GM13976 (cell line): Measurements from ENCODE around the gene ZSCAN32.
A peak's percentile ranks its signal among the peaks of the same experiment; 100 is the strongest.

Experiments used
- DNase-seq: peaks from one replicate; pipeline ENCODE4 v3.0.0; 2012; ENCODE audit warnings: low spot score
- CTCF ChIP-seq: IDR thresholded peaks from 2 replicates; pipeline ENCODE4 v1.5.1; 2012; ENCODE audit warnings: borderline replicate concordance, mild to moderate bottlenecking; ENCODE audit not compliant: insufficient read depth; ENCODE audit errors: extremely low read depth, missing control alignments, control extremely low read depth
- in situ Hi-C: fragments of 300-500 bp; cut with MboI; formaldehyde crosslinking; loops from one replicate; pipeline ENCODE4 v1.12.0; 2022; ENCODE audit warnings: low sequenced_read_pairs, mixed read lengths, inconsistent platforms; ENCODE audit not compliant: unreplicated experiment

Gene ZSCAN32

GRCh38 chr16:3400779-3401688, at the start of gene ZSCAN32, which contains the start of gene ZNF174:
ZSCAN32 (minus strand) TSS chr16:3401004; CDS start chr16:3397557, 3,447 bp downstream.
ZNF174 (plus strand) TSS chr16:3401215; CDS start chr16:3402005, 790 bp downstream.
- in situ Hi-C loops: no loop called here
- DNase-seq: peak; percentile 100
- TF ChIP-seq CTCF: no peak

- TF ChIP-seq CTCF: no peak
- DNase-seq: no peak
- in situ Hi-C loops: no loop called here
Observed at GRCh38 chr16:3444032-3444388, 43.2 kb upstream of the ZSCAN32 start.

GRCh38 chr16:3443108-3444031, 42.6 kb upstream of the ZSCAN32 start, which contains the start of the genes NAA60 and ZNF597:
NAA60 (plus strand) TSS chr16:3443680; CDS start chr16:3476228, 32,548 bp downstream.
ZNF597 (minus strand) TSS chr16:3443504; CDS start chr16:3443153, 351 bp downstream.
- in situ Hi-C loops: no loop called here
- TF ChIP-seq CTCF: no peak
- peak; percentile 89 for DNase-seq

- in situ Hi-C loops: no loop called here
- no peak for DNase-seq
- TF ChIP-seq CTCF: no peak
Observed at GRCh38 chr16:3439637-3440036, 38.8 kb upstream of the ZSCAN32 start.

GRCh38 chr16:3434373-3434772, 33.6 kb upstream of the ZSCAN32 start:
- TF ChIP-seq CTCF: no peak

GRCh38 chr16:3431779-3432219, 31.0 kb upstream of the ZSCAN32 start:
- in situ Hi-C loops: no loop called here
- no peak for TF ChIP-seq CTCF
- DNase-seq: peak; percentile 40

More at GRCh38 chr16:3434373-3434772, 33.6 kb upstream of the ZSCAN32 start:
- DNase-seq: no peak
- in situ Hi-C loops: no loop called here
